Heart left ventricle (tissue), 16 donors: ENCODE measurements around the gene DYNC1I1. TPM values are rescaled to one million over a fixed set of nuclear protein-coding genes. Genes with fewer than 3 reads are reported as not detected.
A peak's percentile ranks its signal among the peaks of the same experiment; 100 is the strongest.

Source experiments
- ATAC-seq, 4 donors: fragments of 200-7000 bp; cut with Tn5 transposase; one replicate each; pipeline ENCODE4 v1.9.1; 2020 to 2022; ENCODE audit warnings: moderate library complexity in 4 of 4, mild to moderate bottlenecking in 3 of 4, moderate number of reproducible peaks in 1 of 4
- DNase-seq, 5 donors: peaks; one replicate each; pipeline ENCODE4 v3.0.0-alpha.2; 2020
- H3K27ac ChIP-seq, 12 donors: fragments of 200-600 bp; sonication (generic) in 4 of 12; one replicate each; pipeline versions ENCODE4 v1.5.0 to v1.8.0; 2016 to 2022; ENCODE audit warnings: mild to moderate bottlenecking in 2 of 12
- H3K27me3 ChIP-seq, 9 donors: fragments of 200-600 bp; sonication (generic) in 2 of 9; one replicate each; pipeline versions ENCODE4 v1.5.1 to v1.8.0; 2016 to 2022; ENCODE audit warnings: mild to moderate bottlenecking in 3 of 9
- H3K36me3 ChIP-seq, 9 donors: fragments of 200-600 bp; sonication (generic) in 2 of 9; one replicate each; pipeline versions ENCODE4 v1.5.0 to v1.8.0; 2018 to 2022; ENCODE audit warnings: mild to moderate bottlenecking in 2 of 9
- H3K4me1 ChIP-seq, 12 donors: fragments of 200-600 bp; sonication (generic) in 4 of 12; one replicate each; pipeline versions ENCODE4 v1.5.0 to v1.8.0; 2016 to 2022; ENCODE audit warnings: mild to moderate bottlenecking in 3 of 12
- H3K4me3 ChIP-seq, 12 donors: fragments of 200-600 bp; sonication (generic) in 4 of 12; one replicate each; pipeline versions ENCODE4 v1.5.0 to v1.8.0; 2017 to 2022; ENCODE audit warnings: mild to moderate bottlenecking in 9 of 12, moderate library complexity in 4 of 12
- H3K9me3 ChIP-seq, 12 donors: fragments of 200-600 bp; sonication (generic) in 4 of 12; one replicate each; pipeline versions ENCODE4 v1.5.0 to v1.8.0; 2016 to 2022; ENCODE audit warnings: mild to moderate bottlenecking in 1 of 12
- POLR2A ChIP-seq, 2 donors: fragments of 450-650 bp; IDR thresholded peaks; one replicate each; pipeline ENCODE4 v1.6.1; 2017; ENCODE audit warnings: antibody characterized with exemption in 2 of 2, mild to moderate bottlenecking in 2 of 2, moderate library complexity in 2 of 2
- WGBS, 4 donors: extraction: QIAGEN DNeasy Blood & Tissue Kit in 2 of 4; methylation state at CpG; one replicate each; pipeline versions ENCODE4 v1.1.5 to v1.1.7; 2013 to 2018; 5-methylcytosine and 5-hydroxymethylcytosine counted together
- intact Hi-C, 10 donors: fragments of 100-400 bp; cut with DNase I; formaldehyde crosslinking; loops; one replicate each; pipeline versions ENCODE4 v1.11.1 to v1.14.2; 2022
- polyA plus RNA-seq, 2 donors: library from polyadenylated mRNA; stranded (reverse); fragments of 200-250 nt; gene quantifications; one replicate each; pipeline ENCODE4 v1.2.3, GENCODE V29; 2013
- total RNA-seq, 9 donors: library from RNA; depleted of rRNA in 2 of 9; stranded (reverse); fragments of >200 nt in 2 of 9; fragmentation: NEBNext Ultra II Directional in 3 of 9; extraction: Animal tissue kit (Norgen Biotek cat#: 25700) in 3 of 9; gene quantifications; one replicate each; pipeline versions ENCODE4 v1.1.0 to v1.2.4, GENCODE V29; 2016 to 2023
- TF ChIP-seq, protein P1 (sequence below), 12 donors: fragments of 200-600 bp; sonication (generic) in 4 of 12; IDR thresholded peaks; one replicate each; pipeline versions ENCODE4 v1.5.0 to v1.8.0; 2018 to 2022; ENCODE audit warnings: antibody characterized with exemption in 12 of 12, mild to moderate bottlenecking in 5 of 12
- donor health status: ischemic (EF 13 %, LVEDD 7.1; RV severe dilation, severe dysfunction).
- donor health status: healthy with polysubstance abuse.
- donor health status: DM: no; HTN: yes; CAD: no.
- donor health status: DM: no; HTN: no; CAD: no.
- donor health status: ischemic (EF 25% LVEDD 6.9; RV normal size, moderate dysfunction).
- donor health status: ischemic (EF 25% LVEDD 5.7; RV mildly dilated, moderate dysfunction).
- donor health status: healthy.
- donor health status: DM: yes; HTN: yes; CAD: no.
- donor health status: ischemic (EF 35%, LVEDD 5.7; RV mildly dilated, moderate dysfunction).
- donor health status: nonischemic (EF 11% LVEDD 7.7; RV severe dilation, severe dysfunction).
- donor health status: DM: yes; HTN: yes; CAD: no.
- donor health status: PGD.
- donor health status: ischemic (EF 29% LVEDD 5.4; RV normal size, mild dysfunction).
- donor health status: nonischemic (EF 23%, LVEDD 6.1; RV moderate dilation, normal function).

The DYNC1I1 gene
- total and polyA plus RNA-seq, 11 donors: 6.1 to 46.8 (median 30.6) TPM

DNA sequence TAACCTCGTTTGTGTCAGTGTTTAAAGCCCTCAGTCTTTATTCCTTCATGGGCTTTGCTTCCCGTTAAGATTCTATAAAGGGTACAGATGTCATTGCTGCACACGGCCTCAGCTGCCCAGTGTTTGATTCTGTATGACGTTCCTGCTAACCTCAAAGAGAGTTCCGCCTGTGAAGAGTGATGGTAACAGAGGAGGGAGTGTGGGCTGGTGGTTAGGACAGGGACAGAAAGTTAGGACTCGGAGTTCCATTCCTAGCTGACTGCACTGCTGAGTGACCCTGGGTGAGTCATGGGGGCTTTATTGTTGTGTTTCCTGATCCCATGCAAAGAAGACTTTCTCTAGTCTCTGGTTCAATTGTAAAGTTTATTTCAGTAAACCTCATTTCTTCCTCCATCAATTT is 227.1 kb downstream of the DYNC1I1 start:
- no peak for TF ChIP-seq POLR2A (IDR thresholded peaks at IDR 0.05)
- TF ChIP-seq, protein P1, sequence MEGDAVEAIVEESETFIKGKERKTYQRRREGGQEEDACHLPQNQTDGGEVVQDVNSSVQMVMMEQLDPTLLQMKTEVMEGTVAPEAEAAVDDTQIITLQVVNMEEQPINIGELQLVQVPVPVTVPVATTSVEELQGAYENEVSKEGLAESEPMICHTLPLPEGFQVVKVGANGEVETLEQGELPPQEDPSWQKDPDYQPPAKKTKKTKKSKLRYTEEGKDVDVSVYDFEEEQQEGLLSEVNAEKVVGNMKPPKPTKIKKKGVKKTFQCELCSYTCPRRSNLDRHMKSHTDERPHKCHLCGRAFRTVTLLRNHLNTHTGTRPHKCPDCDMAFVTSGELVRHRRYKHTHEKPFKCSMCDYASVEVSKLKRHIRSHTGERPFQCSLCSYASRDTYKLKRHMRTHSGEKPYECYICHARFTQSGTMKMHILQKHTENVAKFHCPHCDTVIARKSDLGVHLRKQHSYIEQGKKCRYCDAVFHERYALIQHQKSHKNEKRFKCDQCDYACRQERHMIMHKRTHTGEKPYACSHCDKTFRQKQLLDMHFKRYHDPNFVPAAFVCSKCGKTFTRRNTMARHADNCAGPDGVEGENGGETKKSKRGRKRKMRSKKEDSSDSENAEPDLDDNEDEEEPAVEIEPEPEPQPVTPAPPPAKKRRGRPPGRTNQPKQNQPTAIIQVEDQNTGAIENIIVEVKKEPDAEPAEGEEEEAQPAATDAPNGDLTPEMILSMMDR (IDR thresholded peaks at IDR 0.05): no peak
- ATAC-seq (no peak), DNase-seq (no peak)
- WGBS, 4 donors: 55 to 75% (median 71%) methylated on average over 6 of the region's 6 CpGs
- no peaks in the 10 kb centered on the region for H3K4me1 ChIP-seq
- no peaks in the 10 kb centered on the region for H3K9me3 ChIP-seq
- peaks cover 0 to 22% (median 0%) of the 10 kb centered on the region in 9 donors for H3K36me3 ChIP-seq
- H3K27me3 ChIP-seq: no peaks in the 10 kb centered on the region
- H3K27ac ChIP-seq: no peak overlapping the region
- intact Hi-C loops: no loop called here
- no peak overlapping the region for H3K4me3 ChIP-seq

DNA sequence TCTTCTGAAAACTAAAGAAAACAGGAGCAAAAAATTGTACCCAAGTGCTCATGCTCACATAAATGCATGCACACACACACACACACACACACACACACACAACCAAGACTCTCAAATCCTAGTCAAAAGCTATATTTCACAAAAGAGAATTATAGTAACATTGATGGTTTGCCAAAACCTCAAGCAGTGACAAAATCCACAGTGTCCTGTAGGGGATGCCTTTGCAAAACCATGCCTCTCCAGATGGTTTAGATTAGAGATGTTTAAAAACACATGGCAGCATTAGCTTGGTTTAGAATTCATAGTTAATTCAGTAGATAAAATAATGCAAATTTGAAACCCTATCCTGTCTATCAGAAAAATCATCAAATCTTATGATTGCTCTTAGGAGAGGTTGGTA is 232.2 kb downstream of the DYNC1I1 start:
- ATAC-seq: no peak
- Histone ChIP-seq H3K27me3 (no peaks in the 10 kb centered on the region), H3K36me3 (peaks cover 0 to 8% (median 0%) of the 10 kb centered on the region in 9 donors), H3K4me3 (no peak overlapping the region), H3K4me1 (peaks cover 0 to 6% (median 0%) of the 10 kb centered on the region in 12 donors), H3K27ac (no peak overlapping the region), H3K9me3 (no peaks in the 10 kb centered on the region)
- intact Hi-C loops: no loop called here
- no peak for DNase-seq
- no peak for TF ChIP-seq POLR2A (IDR thresholded peaks at IDR 0.05)
- TF ChIP-seq, protein P1 (IDR thresholded peaks at IDR 0.05): peak in 1 of 12 donors; percentile 8

DNA sequence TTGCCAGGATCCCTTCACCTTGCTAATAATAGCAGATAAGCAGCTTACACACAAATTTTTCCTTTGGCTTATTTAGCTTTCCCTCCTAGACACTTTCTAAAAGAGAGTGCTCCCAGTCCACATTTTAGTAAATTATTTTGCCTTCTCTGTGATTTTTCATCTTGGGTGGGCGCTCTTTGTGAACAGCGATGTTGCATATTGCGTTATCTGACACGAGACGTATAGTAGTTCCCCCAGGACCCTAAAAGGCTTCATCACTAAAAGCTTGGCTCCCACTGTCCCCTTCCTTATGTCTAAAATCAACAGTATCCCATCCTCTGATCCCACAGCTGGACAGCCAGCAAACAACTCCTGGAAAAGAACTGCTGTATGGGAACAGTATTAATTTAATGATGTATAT is 232.9 kb downstream of the DYNC1I1 start:
- TF ChIP-seq, protein P1 (IDR thresholded peaks at IDR 0.05): no peak
- TF ChIP-seq POLR2A (IDR thresholded peaks at IDR 0.05): no peak
- no peaks in the 10 kb centered on the region for H3K9me3 ChIP-seq

DNA sequence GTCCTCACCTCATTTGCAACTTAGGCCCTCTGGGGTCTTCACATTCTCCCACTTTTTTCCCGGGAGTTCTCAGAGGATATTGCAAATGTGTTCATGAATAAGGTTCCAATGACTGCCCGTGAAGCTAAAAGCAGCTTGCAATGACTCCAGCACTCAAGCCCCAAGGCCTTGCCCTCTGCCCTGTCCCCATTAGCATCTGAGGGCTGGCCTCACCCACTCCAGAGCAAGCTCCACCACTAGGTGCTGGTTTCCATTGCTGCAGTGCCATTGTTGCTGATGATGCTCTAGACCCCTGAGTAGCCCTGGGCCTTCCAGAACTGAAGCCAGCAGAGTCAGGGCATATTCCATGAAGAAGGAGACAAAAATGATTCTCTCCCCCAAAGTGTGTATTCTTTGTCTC is 236.8 kb downstream of the DYNC1I1 start:
- H3K27ac ChIP-seq: no peak overlapping the region
- WGBS, 4 donors: 82 to 86% (median 84%) methylated on average over 2 of the region's 2 CpGs

More for the DNA sequence above, 232.9 kb downstream of the DYNC1I1 start:
- Histone ChIP-seq H3K4me3 (no peak overlapping the region), H3K4me1 (peaks cover 0 to 6% (median 0%) of the 10 kb centered on the region in 12 donors), H3K27ac (no peak overlapping the region), H3K27me3 (no peaks in the 10 kb centered on the region), H3K36me3 (peaks cover 0 to 8% (median 0%) of the 10 kb centered on the region in 9 donors)
- no peak for ATAC-seq
- no peak for DNase-seq
- intact Hi-C loops: no loop called here
- WGBS, 4 donors: 74 to 80% (median 79%) methylated on average over 5 of the region's 5 CpGs

More for the DNA sequence above, 236.8 kb downstream of the DYNC1I1 start:
- no peaks in the 10 kb centered on the region for H3K27me3 ChIP-seq
- no peak for DNase-seq
- no peaks in the 10 kb centered on the region for H3K36me3 ChIP-seq
- intact Hi-C loops: no loop called here
- H3K4me3 ChIP-seq: no peak overlapping the region
- TF ChIP-seq, protein P1 (IDR thresholded peaks at IDR 0.05): no peak
- no peak for TF ChIP-seq POLR2A (IDR thresholded peaks at IDR 0.05)
- H3K9me3 ChIP-seq: no peaks in the 10 kb centered on the region
- peaks cover 0 to 6% (median 0%) of the 10 kb centered on the region in 12 donors for H3K4me1 ChIP-seq
- no peak for ATAC-seq
